GM23338 (cell line): Measurements from ENCODE around the gene COL25A1. TPM values are rescaled to one million over a fixed set of nuclear protein-coding genes. Genes with fewer than 3 reads are reported as not detected.

Experiments used
- ATAC-seq: fragments of 200-7000 bp; cut with Tn5 transposase; 3 replicates; pipeline ENCODE4 v1.9.1; 2020
- DNase-seq: peaks from one replicate; pipeline ENCODE4 v3.0.0-alpha.2; 2015; ENCODE audit warnings: low spot score
- H2AFZ ChIP-seq: fragments of 200-600 bp; sonication (generic); 2 replicates; pipeline ENCODE4 v1.8.0; 2016; ENCODE audit warnings: antibody characterized with exemption, mild to moderate bottlenecking, moderate library complexity
- H3F3A ChIP-seq: fragments of 200-600 bp; sonication (generic); replicated peaks from 2 replicates; pipeline ENCODE4 v1.8.0; 2017; ENCODE audit warnings: antibody characterized with exemption, mixed run types, low read depth
- H3K27ac ChIP-seq: fragments of 200-600 bp; sonication (generic); 2 replicates; pipeline ENCODE4 v1.6.1; 2016; ENCODE audit warnings: low read depth
- H3K27me3 ChIP-seq: fragments of 200-600 bp; sonication (generic); 2 replicates; pipeline ENCODE4 v1.8.0; 2016; ENCODE audit warnings: mild to moderate bottlenecking, mixed run types, moderate library complexity; ENCODE audit not compliant: insufficient read depth
- H3K36me3 ChIP-seq: fragments of 200-600 bp; sonication (generic); 2 replicates; pipeline ENCODE4 v1.8.0; 2016; ENCODE audit warnings: mild to moderate bottlenecking; ENCODE audit not compliant: insufficient read depth
- H3K4me1 ChIP-seq: fragments of 200-600 bp; sonication (generic); 2 replicates; pipeline ENCODE4 v1.8.0; 2016; ENCODE audit warnings: mild to moderate bottlenecking, moderate library complexity; ENCODE audit not compliant: insufficient read depth
- H3K4me2 ChIP-seq: fragments of 200-600 bp; sonication (generic); 2 replicates; pipeline ENCODE4 v1.7.1; 2017; ENCODE audit warnings: mixed run types
- H3K4me3 ChIP-seq: fragments of 200-600 bp; sonication (generic); 2 replicates; pipeline ENCODE4 v1.6.1; 2016; ENCODE audit warnings: mixed run types
- H3K79me2 ChIP-seq: fragments of 200-600 bp; sonication (generic); replicated peaks from 2 replicates; pipeline ENCODE4 v1.8.0; 2017; ENCODE audit warnings: mild to moderate bottlenecking; ENCODE audit not compliant: insufficient read depth
- H3K9me2 ChIP-seq: fragments of 200-600 bp; sonication (generic); 2 replicates; pipeline ENCODE4 v1.8.0; 2017; ENCODE audit not compliant: insufficient read depth
- H4K20me1 ChIP-seq: fragments of 200-600 bp; sonication (generic); replicated peaks from 2 replicates; pipeline ENCODE4 v1.8.0; 2017; ENCODE audit warnings: mild to moderate bottlenecking; ENCODE audit not compliant: insufficient read depth
- H3K27ac Mint-ChIP-seq: 2 replicates; pipeline ENCODE4 v1.8.0; 2020; ENCODE audit warnings: inconsistent platforms, mild to moderate bottlenecking, moderate library complexity, mixed read lengths
- H3K27me3 Mint-ChIP-seq: 3 replicates; pipeline ENCODE4 v1.8.0; 2022; ENCODE audit warnings: low read depth, mild to moderate bottlenecking, moderate library complexity, mixed read lengths, inconsistent platforms; ENCODE audit not compliant: insufficient read depth, poor library complexity
- H3K36me3 Mint-ChIP-seq: 3 replicates; pipeline ENCODE4 v1.8.0; 2021; ENCODE audit warnings: low read depth, mild to moderate bottlenecking, inconsistent platforms, moderate library complexity, mixed read lengths
- H3K4me1 Mint-ChIP-seq: 3 replicates; pipeline ENCODE4 v1.8.0; 2020; ENCODE audit warnings: mild to moderate bottlenecking, inconsistent platforms, mixed read lengths
- H3K4me3 Mint-ChIP-seq: 3 replicates; pipeline ENCODE4 v1.8.0; 2021; ENCODE audit warnings: moderate library complexity, mild to moderate bottlenecking, inconsistent platforms, mixed read lengths
- H3K9me3 Mint-ChIP-seq: 3 replicates; pipeline ENCODE4 v1.8.0; 2020; ENCODE audit warnings: moderate library complexity, mild to moderate bottlenecking, inconsistent platforms, mixed read lengths
- CTCF ChIP-seq, 2 experiments: fragments of 200-600 bp in 1 of 2; sonication (generic) in 1 of 2; conservative IDR thresholded peaks; 2 replicates each; pipeline versions ENCODE4 v1.5.1 to v1.6.1; 2016 to 2017; ENCODE audit warnings: antibody characterized with exemption in 2 of 2, low read depth in 2 of 2, mild to moderate bottlenecking in 2 of 2, moderate library complexity in 1 of 2
- ETS1 ChIP-seq: IDR thresholded peaks from 2 replicates; pipeline ENCODE4 v1.6.1; 2016; ENCODE audit warnings: antibody characterized with exemption
- EZH2 ChIP-seq: fragments of 200-600 bp; sonication (generic); IDR thresholded peaks from one replicate; pipeline ENCODE4 v1.8.0; 2017; ENCODE audit warnings: antibody characterized with exemption, mild to moderate bottlenecking, low read depth; ENCODE audit not compliant: unreplicated experiment
- EZH2phosphoT487 ChIP-seq: fragments of 200-600 bp; sonication (generic); IDR thresholded peaks from one replicate; pipeline ENCODE4 v1.8.1; 2018; ENCODE audit warnings: antibody characterized with exemption; ENCODE audit not compliant: unreplicated experiment
- JUNB ChIP-seq: IDR thresholded peaks from one replicate; pipeline ENCODE4 v1.6.1; 2016; ENCODE audit warnings: antibody characterized with exemption; ENCODE audit not compliant: unreplicated experiment
- NANOG ChIP-seq: IDR thresholded peaks from 2 replicates; pipeline ENCODE4 v1.6.1; 2016; ENCODE audit warnings: antibody characterized with exemption, borderline replicate concordance
- POLR2AphosphoS5 ChIP-seq: IDR thresholded peaks from 2 replicates; pipeline ENCODE4 v1.6.1; 2016; ENCODE audit warnings: antibody characterized with exemption, low read depth
- STAT1 ChIP-seq: IDR thresholded peaks from one replicate; pipeline ENCODE4 v1.6.1; 2016; ENCODE audit warnings: antibody characterized with exemption; ENCODE audit not compliant: unreplicated experiment
- ZNF114 ChIP-seq: fragments of 250-450 bp; sonication (Bioruptor Pico); IDR thresholded peaks from 2 replicates; pipeline ENCODE4 v1.5.0; 2020; ENCODE audit warnings: mild to moderate bottlenecking, moderate library complexity
- ZNF331 ChIP-seq: fragments of 250-450 bp; sonication (Bioruptor Pico); IDR thresholded peaks from 2 replicates; pipeline ENCODE4 v1.5.0; 2020; ENCODE audit warnings: low read depth, mild to moderate bottlenecking, moderate library complexity
- polyA plus RNA-seq: library from polyadenylated mRNA; unstranded; fragments of >200 nt; fragmentation: Nextera tagmentation; extraction: Ambion mirVana; gene quantifications from 2 replicates; pipeline ENCODE4 v1.2.1, GENCODE V29; 2016
- total RNA-seq: library from RNA; depleted of rRNA; stranded (reverse); fragments of >200 nt; shearing (Covaris generic); gene quantifications from 2 replicates; pipeline ENCODE4 v1.2.3, GENCODE V29; 2014

The COL25A1 gene
- total and polyA plus RNA-seq, 2 experiments from 2014 or later = 3.9 to 5.6 TPM

- Mint-ChIP-seq H3K27ac (no peak overlapping the region), H3K36me3 (no peaks in the 10 kb centered on the region), H3K4me3 (no peak overlapping the region), H3K27me3 (no peaks in the 10 kb centered on the region), H3K9me3 (no peaks in the 10 kb centered on the region), H3K4me1 (no peaks in the 10 kb centered on the region)
- Histone ChIP-seq H3K79me2 (no peaks in the 10 kb centered on the region), H2AFZ (no peak overlapping the region), H3K4me2 (no peak overlapping the region), H3K4me1 (no peaks in the 10 kb centered on the region), H3K36me3 (no peaks in the 10 kb centered on the region), H3K4me3 (no peak overlapping the region), H3K27me3 (no peaks in the 10 kb centered on the region), H3F3A (no peaks in the 10 kb centered on the region), H4K20me1 (no peaks in the 10 kb centered on the region), H3K27ac (no peak overlapping the region), H3K9me2 (no peaks in the 10 kb centered on the region)
- ATAC-seq (no peak), DNase-seq (no peak)
- TF ChIP-seq CTCF (conservative IDR thresholded peaks at IDR 0.05; ENCODE audit: low read depth in 2 of 2) (no peak), ETS1 (no peak), NANOG (no peak), STAT1 (no peak), JUNB (no peak), ZNF331 (CRISPR knock-in tag) (no peak), EZH2phosphoT487 (no peak)
Measured at GRCh38 chr4:108793415-108793814, 509.0 kb downstream of the COL25A1 start.

- peaks cover 9% of the 10 kb centered on the region; the same call in 1 of the 3 replicates for H3K4me1 Mint-ChIP-seq
- no peaks in the 10 kb centered on the region for H3K36me3 Mint-ChIP-seq
- Histone ChIP-seq H3F3A (no peaks in the 10 kb centered on the region), H3K79me2 (no peaks in the 10 kb centered on the region), H3K9me2 (no peaks in the 10 kb centered on the region), H3K4me2 (no peak overlapping the region), H3K27ac (no peak overlapping the region), H3K36me3 (no peaks in the 10 kb centered on the region), H2AFZ (no peak overlapping the region), H4K20me1 (no peaks in the 10 kb centered on the region), H3K4me3 (no peak overlapping the region), H3K4me1 (no peaks in the 10 kb centered on the region), H3K27me3 (no peaks in the 10 kb centered on the region)
- ATAC-seq = no peak
- no peak overlapping the region for H3K27ac Mint-ChIP-seq
- TF ChIP-seq CTCF (conservative IDR thresholded peaks at IDR 0.05; ENCODE audit: low read depth in 2 of 2) (no peak), EZH2 (no peak), ZNF114 (no peak), ETS1 (no peak), POLR2AphosphoS5 (no peak), EZH2phosphoT487 (no peak), STAT1 (no peak), NANOG (no peak)
- no peak for DNase-seq
- no peak overlapping the region for H3K4me3 Mint-ChIP-seq
- H3K27me3 Mint-ChIP-seq = peaks cover 4% of the 10 kb centered on the region
- no peaks in the 10 kb centered on the region for H3K9me3 Mint-ChIP-seq
Measured at GRCh38 chr4:108788731-108789130, 513.7 kb downstream of the COL25A1 start.
